Peyer's patch (tissue), 4 donors: ENCODE data around the gene MSH2.

Experiments used
- POLR2A ChIP-seq, 2 donors: fragments of 450-650 bp; IDR thresholded peaks; one replicate each; pipeline ENCODE4 v1.5.1; 2017; ENCODE audit warnings: antibody characterized with exemption in 2 of 2, mild to moderate bottlenecking in 2 of 2, moderate library complexity in 2 of 2
- TF ChIP-seq, protein P1 (sequence below), 6 experiments: fragments of 450-650 bp in 4 of 6; fragments of 200-600 bp in 2 of 6; sonication (generic) in 1 of 6; IDR thresholded peaks; one replicate each; pipeline ENCODE4 v1.5.1; 2017 to 2019; ENCODE audit warnings: antibody characterized with exemption in 6 of 6, mild to moderate bottlenecking in 3 of 6, moderate library complexity in 1 of 6

DNA sequence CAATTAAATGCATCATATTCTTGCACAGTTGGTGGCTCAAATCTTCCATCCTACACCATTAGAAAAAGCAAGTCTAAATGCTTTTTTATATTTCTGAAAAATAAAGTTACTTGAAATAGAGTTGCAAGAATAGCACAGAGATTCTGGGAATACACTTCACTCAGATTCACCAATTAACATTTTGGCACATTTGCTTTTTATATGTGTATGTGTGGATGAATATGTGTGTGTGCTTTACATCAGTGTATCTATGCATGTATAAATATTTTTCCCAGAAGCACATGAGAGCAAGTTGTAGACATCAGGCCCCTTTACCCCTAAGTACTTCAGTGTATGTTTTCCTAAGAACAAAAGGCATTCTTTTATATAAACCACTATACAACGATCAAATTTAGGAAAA, 27.6 kb upstream of the MSH2 start:
- TF ChIP-seq, protein P1, sequence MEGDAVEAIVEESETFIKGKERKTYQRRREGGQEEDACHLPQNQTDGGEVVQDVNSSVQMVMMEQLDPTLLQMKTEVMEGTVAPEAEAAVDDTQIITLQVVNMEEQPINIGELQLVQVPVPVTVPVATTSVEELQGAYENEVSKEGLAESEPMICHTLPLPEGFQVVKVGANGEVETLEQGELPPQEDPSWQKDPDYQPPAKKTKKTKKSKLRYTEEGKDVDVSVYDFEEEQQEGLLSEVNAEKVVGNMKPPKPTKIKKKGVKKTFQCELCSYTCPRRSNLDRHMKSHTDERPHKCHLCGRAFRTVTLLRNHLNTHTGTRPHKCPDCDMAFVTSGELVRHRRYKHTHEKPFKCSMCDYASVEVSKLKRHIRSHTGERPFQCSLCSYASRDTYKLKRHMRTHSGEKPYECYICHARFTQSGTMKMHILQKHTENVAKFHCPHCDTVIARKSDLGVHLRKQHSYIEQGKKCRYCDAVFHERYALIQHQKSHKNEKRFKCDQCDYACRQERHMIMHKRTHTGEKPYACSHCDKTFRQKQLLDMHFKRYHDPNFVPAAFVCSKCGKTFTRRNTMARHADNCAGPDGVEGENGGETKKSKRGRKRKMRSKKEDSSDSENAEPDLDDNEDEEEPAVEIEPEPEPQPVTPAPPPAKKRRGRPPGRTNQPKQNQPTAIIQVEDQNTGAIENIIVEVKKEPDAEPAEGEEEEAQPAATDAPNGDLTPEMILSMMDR (IDR thresholded peaks at IDR 0.05), result no peak
- no peak for TF ChIP-seq POLR2A (IDR thresholded peaks at IDR 0.05)
